Small intestine (tissue), 7 donors: ENCODE measurements around the gene ACOX2. TPM values are rescaled to one million over a fixed set of nuclear protein-coding genes. Genes with fewer than 3 reads are reported as not detected.

Experiments
- DNase-seq, 2 donors: peaks; one replicate each; pipeline versions ENCODE4 v3.0.0 to v3.0.0-alpha.2; 2013
- FAIRE-seq: peaks from 2 replicates; lab custom pipeline; 2012; peaks lifted over from hg19 to GRCh38; lab: Jason Lieb, UNC
- H3K27ac ChIP-seq, 3 donors: one replicate each; pipeline ENCODE4 v1.5.1; 2013; ENCODE audit warnings: low read length in 2 of 3, mild to moderate bottlenecking in 2 of 3, control low read depth in 1 of 3, inconsistent platforms in 1 of 3, low read depth in 1 of 3, moderate library complexity in 1 of 3
- H3K27me3 ChIP-seq, 3 donors: one replicate each; pipeline ENCODE4 v1.6.1; 2013; ENCODE audit warnings: low read length in 3 of 3, inconsistent platforms in 1 of 3; ENCODE audit not compliant: control insufficient read depth in 3 of 3, insufficient read depth in 3 of 3
- H3K36me3 ChIP-seq, 3 donors: one replicate each; pipeline ENCODE4 v1.6.1; 2013; ENCODE audit warnings: low read length in 3 of 3, inconsistent platforms in 1 of 3, low read depth in 1 of 3, mild to moderate bottlenecking in 1 of 3, moderate library complexity in 1 of 3; ENCODE audit not compliant: control insufficient read depth in 3 of 3, insufficient read depth in 2 of 3
- H3K4me1 ChIP-seq, 3 donors: one replicate each; pipeline ENCODE4 v1.6.1; 2013; ENCODE audit warnings: low read length in 2 of 3, inconsistent platforms in 1 of 3, low read depth in 1 of 3, mild to moderate bottlenecking in 1 of 3, moderate library complexity in 1 of 3; ENCODE audit not compliant: control insufficient read depth in 3 of 3, insufficient read depth in 2 of 3
- H3K4me3 ChIP-seq, 3 donors: one replicate each; pipeline ENCODE4 v1.5.1; 2013; ENCODE audit warnings: low read length in 3 of 3, control low read depth in 1 of 3, inconsistent platforms in 1 of 3, low read depth in 1 of 3, mild to moderate bottlenecking in 1 of 3, moderate library complexity in 1 of 3
- H3K9me3 ChIP-seq, 2 donors: one replicate each; pipeline ENCODE4 v1.6.1; 2013; ENCODE audit warnings: low read depth in 1 of 2, low read length in 1 of 2; ENCODE audit not compliant: control insufficient read depth in 2 of 2, insufficient read depth in 1 of 2
- WGBS, 3 donors: extraction: QIAGEN DNeasy Blood & Tissue Kit; methylation state at CpG; one replicate each; pipeline ENCODE4 v1.1.7; 2013; 5-methylcytosine and 5-hydroxymethylcytosine counted together
- polyA plus RNA-seq, 4 donors: library from polyadenylated mRNA; stranded (reverse) in 3 of 4; unstranded in 1 of 4; fragments of 200-250 nt in 3 of 4; fragments of 120-200 nt in 1 of 4; gene quantifications; one replicate each; pipeline versions ENCODE4 v1.2.1 to v1.2.3, GENCODE V29; 2013
- donor health status: healthy with polysubstance abuse.
- donor health status: control.
- donor health status: control.
- donor health status: Bipolar disorder and iron deficiency.
- donor health status: healthy.

The ACOX2 gene
- polyA plus RNA-seq, 4 donors = 34.5 to 156 (median 89.0) TPM

- DNase-seq (no peak), FAIRE-seq (no peak)
- Histone ChIP-seq H3K9me3 (no peaks in the 10 kb centered on the region), H3K27me3 (no peaks in the 10 kb centered on the region), H3K36me3 (peaks cover 0 to 2% (median 0%) of the 10 kb centered on the region in 3 donors), H3K27ac (no peak overlapping the region), H3K4me3 (no peak overlapping the region), H3K4me1 (peaks cover 0 to 6% (median 2%) of the 10 kb centered on the region in 3 donors)
- 53 to 64% (median 55%) methylated on average over 17 to 18 of the region's 18 CpGs for WGBS, 3 donors
Observed at GRCh38 chr3:58487140-58487886, 49.7 kb downstream of the ACOX2 start.

GRCh38 chr3:58485801-58486435 is 51.1 kb downstream of the ACOX2 start:
- FAIRE-seq (no peak), DNase-seq (no peak)
- Histone ChIP-seq H3K36me3 (peaks cover 0 to 2% (median 0%) of the 10 kb centered on the region in 3 donors), H3K9me3 (no peaks in the 10 kb centered on the region), H3K27me3 (no peaks in the 10 kb centered on the region), H3K27ac (no peak overlapping the region), H3K4me1 (peaks cover 0 to 6% (median 0%) of the 10 kb centered on the region in 3 donors), H3K4me3 (no peak overlapping the region)
- WGBS, 3 donors = 83 to 90% (median 89%) methylated on average over 6 of the region's 6 CpGs

DNA sequence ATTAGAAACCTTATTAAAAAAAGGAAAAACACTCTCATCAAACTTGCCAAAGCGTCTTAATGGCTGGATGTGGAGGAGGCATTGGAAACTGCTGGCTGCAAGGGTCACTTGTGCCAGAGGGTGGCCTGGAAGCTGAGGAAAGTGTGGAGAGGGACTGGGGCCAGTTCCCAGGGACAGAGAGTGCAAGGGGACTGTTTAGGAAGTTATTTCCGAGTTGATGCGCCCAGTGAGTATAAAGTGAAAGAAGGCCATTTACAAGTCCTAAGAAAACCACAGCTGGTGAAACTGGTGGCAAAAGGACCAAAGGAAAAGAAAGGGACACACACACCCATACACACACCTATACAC is 52.3 kb downstream of the ACOX2 start:
- FAIRE-seq = no peak
- 76 to 89% (median 81%) methylated on average over 3 of the region's 3 CpGs for WGBS, 3 donors

DNA sequence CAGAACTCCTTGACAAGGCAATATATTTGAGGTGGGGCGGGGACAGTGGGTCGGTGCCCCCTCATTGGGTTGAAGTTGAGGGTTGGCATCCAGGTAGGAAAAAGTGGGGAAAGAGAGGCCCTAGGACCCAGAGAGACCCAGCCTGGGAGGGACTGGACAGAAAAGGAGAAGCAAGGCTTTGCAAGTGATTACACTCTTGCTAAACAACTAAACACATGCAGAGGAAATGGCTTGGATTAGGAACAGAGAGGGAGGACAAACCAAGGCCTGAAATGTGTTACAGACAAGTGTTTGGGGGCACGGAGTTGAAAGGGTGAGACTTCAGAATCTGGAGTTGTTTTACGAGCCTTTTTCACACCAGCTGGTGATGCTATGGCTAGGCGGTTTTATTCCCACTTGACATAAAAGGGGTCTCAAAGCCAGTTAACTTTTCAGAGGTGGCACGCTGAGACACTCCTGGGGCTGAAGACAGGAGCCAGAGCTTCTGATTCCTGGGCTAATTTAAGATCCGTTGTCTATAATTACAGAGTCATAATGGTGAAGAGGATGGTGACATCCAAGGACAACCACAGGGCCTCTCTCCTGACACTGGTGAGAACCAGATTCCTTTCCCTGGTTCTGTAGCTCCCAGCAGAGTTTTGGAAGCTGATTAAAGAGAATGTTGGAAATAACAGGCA is 52.8 kb downstream of the ACOX2 start:
- H3K27ac ChIP-seq = no peak overlapping the region
- FAIRE-seq = no peak

More for the DNA sequence above, 52.3 kb downstream of the ACOX2 start:
- Histone ChIP-seq H3K9me3 (peaks cover 0 to 7% of the 10 kb centered on the region in 2 donors), H3K27ac (no peak overlapping the region), H3K36me3 (peaks cover 0 to 2% (median 0%) of the 10 kb centered on the region in 3 donors), H3K4me1 (peaks cover 0 to 6% (median 0%) of the 10 kb centered on the region in 3 donors), H3K4me3 (no peak overlapping the region), H3K27me3 (no peaks in the 10 kb centered on the region)
- no peak for DNase-seq

DNA sequence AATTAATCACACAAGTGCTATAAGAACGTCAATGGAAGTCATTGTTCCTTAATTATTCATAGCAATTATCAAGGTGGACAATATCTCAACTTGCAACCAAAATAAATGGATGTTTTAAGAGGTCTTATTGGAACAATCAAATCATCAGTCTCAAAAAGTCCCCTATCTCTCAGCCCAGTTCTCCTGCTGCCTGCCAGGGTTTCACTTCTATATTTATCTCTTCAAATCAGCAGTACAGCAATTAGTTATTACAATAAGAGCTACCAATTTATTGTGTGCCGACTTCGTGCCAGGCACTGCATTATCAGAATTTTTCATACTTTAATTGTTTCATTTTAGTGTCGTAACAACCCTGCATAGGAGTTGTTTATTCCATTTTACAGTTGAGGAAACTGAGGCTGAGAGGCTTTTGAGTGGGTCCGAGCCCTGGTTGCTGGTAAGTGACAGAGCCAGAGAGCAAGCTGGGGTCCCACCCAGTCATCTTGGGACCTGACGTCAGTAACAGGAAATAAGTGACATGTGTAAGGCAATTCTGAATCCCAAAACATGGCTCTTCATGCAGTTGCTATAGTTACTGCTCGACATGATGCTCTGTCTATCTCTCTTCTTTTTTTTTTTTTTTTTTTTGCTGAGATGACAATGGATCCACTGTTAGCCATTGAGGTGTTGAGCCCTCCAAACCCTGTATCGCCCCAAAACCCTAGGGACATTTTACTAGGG is 53.9 kb downstream of the ACOX2 start:
- 27 to 50% (median 38%) methylated on average over 8 of the region's 8 CpGs for WGBS, 3 donors
- Histone ChIP-seq H3K9me3 (peaks cover 0 to 7% of the 10 kb centered on the region in 2 donors), H3K4me1 (no peaks in the 10 kb centered on the region), H3K36me3 (peaks cover 0 to 2% (median 0%) of the 10 kb centered on the region in 3 donors), H3K27me3 (no peaks in the 10 kb centered on the region), H3K27ac (no peak overlapping the region), H3K4me3 (no peak overlapping the region)
- FAIRE-seq (no peak), DNase-seq (no peak)

More for the DNA sequence above, 52.8 kb downstream of the ACOX2 start:
- no peak for DNase-seq
- WGBS, 3 donors = 70 to 82% (median 75%) methylated on average over 7 of the region's 7 CpGs
- peaks cover 0 to 4% (median 0%) of the 10 kb centered on the region in 3 donors for H3K4me1 ChIP-seq
- peaks cover 0 to 2% (median 0%) of the 10 kb centered on the region in 3 donors for H3K36me3 ChIP-seq
- peaks cover 0 to 7% of the 10 kb centered on the region in 2 donors for H3K9me3 ChIP-seq
- H3K27me3 ChIP-seq = no peaks in the 10 kb centered on the region
- no peak overlapping the region for H3K4me3 ChIP-seq

- DNase-seq (no peak), FAIRE-seq (no peak)
- Histone ChIP-seq H3K36me3 (peaks cover 0 to 2% (median 0%) of the 10 kb centered on the region in 3 donors), H3K27ac (no peak overlapping the region), H3K4me3 (no peak overlapping the region), H3K27me3 (no peaks in the 10 kb centered on the region), H3K9me3 (peaks cover 0 to 7% of the 10 kb centered on the region in 2 donors), H3K4me1 (no peaks in the 10 kb centered on the region)
- 88 to 94% (median 94%) methylated on average over 2 of the region's 2 CpGs for WGBS, 3 donors
Observed at GRCh38 chr3:58480309-58480708, 56.7 kb downstream of the ACOX2 start.

DNA sequence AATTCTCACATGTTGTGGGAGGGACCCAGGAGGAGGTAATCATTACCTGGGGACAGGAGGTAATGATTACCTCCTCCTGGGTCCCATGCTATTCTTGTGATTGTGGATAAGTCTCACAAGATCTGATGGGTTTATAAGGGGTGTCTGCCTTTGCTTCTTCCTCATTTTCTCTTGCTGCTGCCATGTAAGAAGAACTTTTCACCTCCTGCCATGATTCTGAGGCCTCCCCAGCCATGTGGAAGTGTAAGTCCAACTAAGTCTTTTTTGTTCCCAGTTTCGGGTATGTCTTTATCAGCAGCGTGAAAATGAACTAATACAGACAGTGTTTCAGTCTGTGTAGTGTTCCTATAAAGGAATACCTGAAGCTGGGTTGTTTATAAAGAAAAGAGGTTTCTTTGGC is 58.2 kb downstream of the ACOX2 start:
- peaks cover 0 to 7% of the 10 kb centered on the region in 2 donors for H3K9me3 ChIP-seq
- DNase-seq (peak in 1 of 2 donors; percentile 49), FAIRE-seq (no peak)
- peak overlapping the region in 1 of 3 donors; percentile 19 for H3K27ac ChIP-seq
- no peaks in the 10 kb centered on the region for H3K27me3 ChIP-seq
- peak overlapping the region in 1 of 3 donors; percentile 8 for H3K4me3 ChIP-seq
- H3K36me3 ChIP-seq = no peaks in the 10 kb centered on the region
- WGBS, 3 donors = 86 to 95% (median 92%) methylated on average over 2 of the region's 2 CpGs
- no peaks in the 10 kb centered on the region for H3K4me1 ChIP-seq
